VCaP (cell line): ENCODE results near the gene ANKRD34C.

Experiments
- H3K27ac ChIP-seq: fragments of 450-650 bp; 2 replicates; pipeline ENCODE4 v1.5.1; 2017
- TF ChIP-seq, protein P1 (sequence below): fragments of 450-650 bp; conservative IDR thresholded peaks from 2 replicates; pipeline ENCODE4 v1.5.1; 2017; ENCODE audit warnings: mild to moderate bottlenecking, moderate library complexity

Gene ANKRD34C

DNA sequence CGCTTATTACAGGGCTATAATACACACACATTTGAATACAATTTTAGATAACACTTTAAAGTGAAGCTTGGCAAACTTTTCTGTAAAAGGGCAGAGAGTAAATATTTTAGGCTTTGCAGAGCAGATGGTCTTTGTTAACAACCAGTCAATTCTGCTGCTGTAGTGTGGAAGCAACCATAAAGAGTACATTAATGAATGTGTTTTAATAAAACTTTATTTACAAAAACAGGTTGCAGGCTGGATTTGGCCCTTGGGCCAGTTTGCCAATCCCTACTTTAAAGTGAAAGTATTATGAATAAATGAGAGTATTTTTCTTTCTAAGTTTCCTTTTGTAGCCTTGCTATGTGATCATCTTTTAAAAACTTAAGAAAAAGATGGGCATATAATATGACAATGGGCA is 20.7 kb upstream of the ANKRD34C start:
- TF ChIP-seq, protein P1, sequence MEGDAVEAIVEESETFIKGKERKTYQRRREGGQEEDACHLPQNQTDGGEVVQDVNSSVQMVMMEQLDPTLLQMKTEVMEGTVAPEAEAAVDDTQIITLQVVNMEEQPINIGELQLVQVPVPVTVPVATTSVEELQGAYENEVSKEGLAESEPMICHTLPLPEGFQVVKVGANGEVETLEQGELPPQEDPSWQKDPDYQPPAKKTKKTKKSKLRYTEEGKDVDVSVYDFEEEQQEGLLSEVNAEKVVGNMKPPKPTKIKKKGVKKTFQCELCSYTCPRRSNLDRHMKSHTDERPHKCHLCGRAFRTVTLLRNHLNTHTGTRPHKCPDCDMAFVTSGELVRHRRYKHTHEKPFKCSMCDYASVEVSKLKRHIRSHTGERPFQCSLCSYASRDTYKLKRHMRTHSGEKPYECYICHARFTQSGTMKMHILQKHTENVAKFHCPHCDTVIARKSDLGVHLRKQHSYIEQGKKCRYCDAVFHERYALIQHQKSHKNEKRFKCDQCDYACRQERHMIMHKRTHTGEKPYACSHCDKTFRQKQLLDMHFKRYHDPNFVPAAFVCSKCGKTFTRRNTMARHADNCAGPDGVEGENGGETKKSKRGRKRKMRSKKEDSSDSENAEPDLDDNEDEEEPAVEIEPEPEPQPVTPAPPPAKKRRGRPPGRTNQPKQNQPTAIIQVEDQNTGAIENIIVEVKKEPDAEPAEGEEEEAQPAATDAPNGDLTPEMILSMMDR, result no peak
- no peak overlapping the region for H3K27ac ChIP-seq

DNA sequence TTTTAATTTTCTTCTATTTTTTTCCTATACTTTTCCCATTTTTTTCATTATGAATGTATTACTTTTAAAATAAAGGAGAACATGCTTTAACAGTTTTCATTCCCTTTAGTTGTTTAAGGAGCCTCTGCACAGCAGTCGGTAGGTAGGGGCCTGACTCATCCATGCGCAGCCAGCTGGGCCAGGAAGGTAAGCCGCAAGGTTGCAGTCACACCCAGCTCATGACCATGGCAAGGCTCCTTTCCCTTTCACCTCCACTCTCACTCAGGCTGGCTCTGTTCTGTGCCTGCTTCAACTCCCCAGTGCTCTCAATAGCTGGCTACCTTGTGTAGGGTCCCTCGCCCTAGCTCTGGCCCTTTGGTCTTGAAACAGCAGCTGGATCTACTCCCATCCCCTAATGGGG is 17.4 kb upstream of the ANKRD34C start:
- TF ChIP-seq, protein P1, result no peak
- H3K27ac ChIP-seq, result no peak overlapping the region

DNA sequence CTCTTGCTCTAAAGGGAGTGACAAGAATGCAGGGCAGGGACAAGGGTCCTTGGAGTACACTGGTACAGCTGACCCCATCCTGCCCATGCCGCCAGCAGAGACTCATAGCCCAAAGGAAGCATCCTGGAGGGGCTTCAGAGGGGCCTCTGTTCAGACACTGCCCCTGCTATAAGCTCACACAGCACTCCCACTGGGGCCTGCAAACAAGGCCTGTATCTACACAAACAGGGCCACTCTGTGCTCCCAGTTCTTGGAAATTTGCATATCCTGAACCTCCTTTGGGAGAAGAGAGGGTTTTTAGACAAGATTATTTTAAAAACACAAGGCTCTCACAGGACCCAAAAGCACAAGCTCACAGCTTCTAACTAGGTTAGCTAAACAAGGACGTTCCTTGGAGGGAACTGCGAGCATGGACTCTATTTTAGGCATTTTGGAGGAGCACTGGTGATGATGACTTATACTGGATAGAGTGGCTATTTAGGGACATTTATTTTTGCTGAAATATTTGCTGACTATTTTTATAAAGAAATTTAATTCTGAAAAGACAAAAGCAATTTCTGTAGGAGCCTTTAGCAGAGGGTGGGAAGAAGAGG is 16.4 kb upstream of the ANKRD34C start:
- TF ChIP-seq, protein P1, result no peak
- H3K27ac ChIP-seq, result no peak overlapping the region

DNA sequence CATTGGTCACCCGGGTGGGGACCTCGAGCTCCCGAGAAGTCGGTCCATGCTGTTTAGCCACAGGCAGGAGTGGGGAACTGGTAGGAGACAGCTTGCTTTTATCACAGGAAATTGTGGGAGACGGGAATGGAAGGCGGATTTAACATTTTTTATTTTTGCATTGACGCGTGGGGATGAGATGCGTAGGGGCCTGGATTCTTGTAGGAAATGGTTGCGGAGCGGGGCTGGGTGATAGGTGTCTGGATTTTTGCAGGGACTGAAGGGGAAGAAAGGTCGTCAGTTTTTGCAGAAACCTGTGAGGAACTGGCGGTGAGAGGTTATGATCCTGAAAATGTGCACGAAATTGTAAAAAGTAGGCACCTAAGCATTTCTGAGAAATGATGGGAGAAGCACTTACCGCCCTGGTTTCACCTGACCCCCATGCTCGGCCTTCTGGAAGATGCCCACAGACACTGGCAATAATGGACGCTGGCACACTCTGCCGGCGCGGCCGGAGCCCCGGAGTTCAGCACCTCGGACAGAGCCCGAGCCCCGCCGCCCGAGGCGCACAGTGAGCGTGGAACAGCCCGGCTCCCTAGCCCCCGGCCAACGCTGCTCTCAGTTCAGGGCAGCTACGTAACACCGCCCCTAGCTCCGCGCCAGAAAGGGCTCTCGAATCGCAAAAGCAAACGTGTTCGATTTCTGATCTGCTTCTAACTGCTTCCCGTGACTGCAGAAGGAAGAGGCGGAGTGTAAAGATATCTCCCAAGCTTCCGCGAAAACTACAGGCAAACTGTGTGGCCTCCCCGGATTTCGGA is 928 bp downstream of the ANKRD34C start:
- TF ChIP-seq, protein P1, result no peak
- peak overlapping the region; percentile 69 for H3K27ac ChIP-seq

DNA sequence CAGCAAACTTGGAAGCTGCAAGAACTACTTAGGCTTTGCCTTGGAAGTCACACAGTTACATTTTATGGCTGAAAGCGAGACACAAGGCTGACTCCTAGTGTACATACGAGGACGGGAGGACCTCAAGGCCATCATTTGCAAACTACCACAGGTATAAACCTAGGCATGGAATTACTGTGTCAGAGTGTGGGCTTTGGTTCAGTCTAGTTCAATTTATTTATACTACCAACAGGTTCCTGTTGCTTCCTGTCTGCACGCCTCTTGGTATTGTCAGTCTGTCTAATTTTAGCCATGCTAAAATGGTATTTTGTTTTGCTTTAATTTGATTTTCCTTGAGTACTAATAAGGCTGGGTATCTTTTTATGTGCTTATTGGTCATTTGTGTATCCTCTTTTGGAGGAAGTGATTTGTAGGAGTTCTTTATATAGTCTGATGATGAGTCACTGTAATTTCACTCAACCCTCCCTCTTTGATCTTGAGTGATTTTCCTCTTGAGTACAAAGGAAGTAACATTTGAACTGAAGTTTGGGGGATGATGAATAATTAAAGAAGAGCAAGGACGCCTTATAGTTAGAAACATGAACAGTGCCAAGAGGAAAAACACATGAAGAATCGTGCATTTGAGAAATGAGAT is 8.2 kb downstream of the ANKRD34C start:
- no peak overlapping the region for H3K27ac ChIP-seq
- TF ChIP-seq, protein P1, result no peak

DNA sequence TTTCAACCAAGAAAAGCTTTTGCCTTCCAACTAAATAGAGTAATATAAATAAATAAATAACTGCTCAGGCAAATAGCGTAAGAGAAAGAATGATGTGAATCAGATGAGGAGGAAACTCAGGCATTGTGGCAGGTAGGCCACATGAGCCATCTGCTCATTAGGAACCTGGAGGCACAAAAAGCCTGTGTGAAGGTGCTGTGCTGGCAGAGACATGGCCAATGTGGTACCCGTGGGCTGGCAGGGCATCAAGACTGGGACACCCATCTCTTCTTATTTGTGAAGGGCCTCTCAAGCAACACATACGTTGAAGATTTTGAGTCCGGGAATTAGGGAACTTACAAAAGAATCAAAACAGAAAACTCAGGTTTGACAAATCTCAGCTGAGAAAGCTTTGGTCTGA is 9.5 kb downstream of the ANKRD34C start:
- no peak overlapping the region for H3K27ac ChIP-seq
- TF ChIP-seq, protein P1, result no peak

DNA sequence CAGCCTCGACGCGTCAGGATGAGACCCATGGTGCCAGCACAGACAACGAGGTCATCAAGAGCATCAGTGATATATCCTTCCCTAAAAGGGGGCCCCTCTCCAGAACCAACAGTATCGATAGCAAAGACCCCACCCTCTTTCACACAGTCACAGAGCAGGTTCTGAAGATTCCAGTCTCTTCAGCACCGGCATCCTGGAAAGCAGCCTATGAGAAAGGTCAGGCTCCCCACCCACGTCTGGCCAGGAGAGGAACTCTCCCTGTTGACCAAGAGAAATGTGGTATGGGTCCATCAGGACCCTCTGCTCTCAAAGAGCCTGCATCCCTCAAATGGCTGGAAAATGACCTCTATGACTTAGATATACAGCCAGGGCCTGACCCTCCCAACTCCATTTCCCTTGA is 11.6 kb downstream of the ANKRD34C start:
- TF ChIP-seq, protein P1, result no peak
- no peak overlapping the region for H3K27ac ChIP-seq
